ENCODE measurements around the gene CARNS1. TPM values are rescaled to one million over a fixed set of nuclear protein-coding genes. Genes with fewer than 3 reads are reported as not detected.

CARNS1 gene
- total and polyA plus RNA-seq, 2 experiments from 2014 or later = 2.4 to 7.7 TPM

DNA sequence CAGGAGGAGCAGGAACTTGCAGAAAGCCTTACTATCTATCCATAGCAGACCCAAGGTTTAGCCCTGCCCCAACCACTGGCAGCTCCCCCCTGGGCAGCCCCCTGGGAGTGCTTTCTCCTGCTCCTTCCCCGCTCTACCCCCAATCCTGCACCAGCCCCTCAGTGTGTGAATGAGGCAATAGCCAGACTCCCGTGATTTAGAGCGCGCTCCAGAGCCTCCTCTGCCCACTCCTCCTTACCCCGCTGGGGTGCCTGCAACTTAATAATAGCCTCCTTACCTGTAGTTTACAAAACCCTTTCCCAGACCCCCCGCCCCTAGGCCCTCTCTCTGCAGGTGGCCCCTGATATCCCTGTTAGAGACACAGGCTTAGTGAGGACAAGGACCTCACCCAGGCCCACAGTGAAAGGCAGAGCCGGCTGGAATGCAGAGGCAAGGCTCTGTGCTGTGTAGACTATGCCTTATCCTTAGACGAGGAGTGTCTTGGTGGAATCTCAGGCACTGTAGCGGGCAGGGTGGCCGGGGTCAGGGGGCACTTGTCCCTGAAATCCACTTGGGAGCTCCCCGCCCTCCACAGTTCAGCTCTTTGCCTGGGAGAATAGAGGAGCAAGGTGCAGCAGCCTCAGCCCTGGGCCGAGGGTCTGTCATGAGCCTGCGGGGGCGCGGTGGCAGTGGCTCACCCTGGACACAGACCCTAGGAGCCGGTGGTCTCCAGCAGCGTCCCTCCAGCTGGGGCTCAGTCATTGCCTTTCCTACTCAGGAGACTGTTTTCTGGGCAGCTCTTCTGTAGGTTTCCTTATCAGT lies 4.3 kb upstream of the CARNS1 start:
- Histone ChIP-seq H3K9me3 (ENCODE audit: low read depth) (no peaks in the 10 kb centered on the region), H3K4me3 (no peak overlapping the region), H3K27me3 (no peaks in the 10 kb centered on the region), H3K9me2 (replicated peaks; ENCODE audit: insufficient read depth) (no peaks in the 10 kb centered on the region), H4K20me1 (ENCODE audit: insufficient read depth, poor library complexity, severe bottlenecking) (no peaks in the 10 kb centered on the region), H3K36me3 (replicated peaks; ENCODE audit: insufficient read depth, low read depth) (no peaks in the 10 kb centered on the region), H3K4me2 (no peak overlapping the region), H3K4me1 (ENCODE audit: insufficient read depth) (peaks cover 6% of the 10 kb centered on the region), H2AFZ (no peak overlapping the region), H3K79me2 (no peaks in the 10 kb centered on the region), H3K27ac (no peak overlapping the region)
- TF ChIP-seq EZH2phosphoT487 (IDR thresholded peaks at IDR 0.05; ENCODE audit: low read depth, severe bottlenecking, unreplicated experiment) (no peak), EZH2 (IDR thresholded peaks at IDR 0.05; ENCODE audit: borderline replicate concordance) (no peak)
- TF ChIP-seq, protein P1, sequence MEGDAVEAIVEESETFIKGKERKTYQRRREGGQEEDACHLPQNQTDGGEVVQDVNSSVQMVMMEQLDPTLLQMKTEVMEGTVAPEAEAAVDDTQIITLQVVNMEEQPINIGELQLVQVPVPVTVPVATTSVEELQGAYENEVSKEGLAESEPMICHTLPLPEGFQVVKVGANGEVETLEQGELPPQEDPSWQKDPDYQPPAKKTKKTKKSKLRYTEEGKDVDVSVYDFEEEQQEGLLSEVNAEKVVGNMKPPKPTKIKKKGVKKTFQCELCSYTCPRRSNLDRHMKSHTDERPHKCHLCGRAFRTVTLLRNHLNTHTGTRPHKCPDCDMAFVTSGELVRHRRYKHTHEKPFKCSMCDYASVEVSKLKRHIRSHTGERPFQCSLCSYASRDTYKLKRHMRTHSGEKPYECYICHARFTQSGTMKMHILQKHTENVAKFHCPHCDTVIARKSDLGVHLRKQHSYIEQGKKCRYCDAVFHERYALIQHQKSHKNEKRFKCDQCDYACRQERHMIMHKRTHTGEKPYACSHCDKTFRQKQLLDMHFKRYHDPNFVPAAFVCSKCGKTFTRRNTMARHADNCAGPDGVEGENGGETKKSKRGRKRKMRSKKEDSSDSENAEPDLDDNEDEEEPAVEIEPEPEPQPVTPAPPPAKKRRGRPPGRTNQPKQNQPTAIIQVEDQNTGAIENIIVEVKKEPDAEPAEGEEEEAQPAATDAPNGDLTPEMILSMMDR (IDR thresholded peaks at IDR 0.05; ENCODE audit: poor library complexity) = no peak
- WGBS (ENCODE audit: low lambda C conversion rate, missing lambda C conversion rate) = 74% methylated on average over 17 of the region's 17 CpGs
- no peak for DNase-seq (ENCODE audit: low spot score)

DNA sequence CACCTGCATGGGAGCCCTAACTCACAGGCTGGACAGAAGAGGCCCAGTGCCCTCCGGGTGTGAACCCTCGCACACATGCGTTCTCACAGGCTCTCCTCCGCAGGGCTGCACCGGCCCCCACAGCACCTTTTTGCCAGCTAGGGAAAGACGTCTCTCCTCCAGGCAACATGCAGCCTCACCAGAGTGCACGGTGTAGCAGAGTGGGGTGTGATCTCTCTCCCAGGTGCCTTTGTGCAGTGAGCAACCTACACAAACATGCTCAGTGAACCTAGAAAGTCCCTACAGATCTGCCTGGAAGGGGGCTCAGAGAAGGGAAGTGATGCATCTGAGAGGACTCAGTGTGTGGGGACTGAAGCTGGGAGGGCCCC lies 3.7 kb upstream of the CARNS1 start:
- Histone ChIP-seq H3K4me1 (ENCODE audit: insufficient read depth) (peaks cover 6% of the 10 kb centered on the region), H2AFZ (no peak overlapping the region), H3K9me3 (ENCODE audit: low read depth) (no peaks in the 10 kb centered on the region), H3K27ac (no peak overlapping the region), H3K9me2 (replicated peaks; ENCODE audit: insufficient read depth) (no peaks in the 10 kb centered on the region), H4K20me1 (ENCODE audit: insufficient read depth, poor library complexity, severe bottlenecking) (no peaks in the 10 kb centered on the region), H3K4me2 (no peak overlapping the region), H3K79me2 (no peaks in the 10 kb centered on the region), H3K4me3 (no peak overlapping the region), H3K36me3 (replicated peaks; ENCODE audit: insufficient read depth, low read depth) (no peaks in the 10 kb centered on the region), H3K27me3 (no peaks in the 10 kb centered on the region)
- 58% methylated on average over 7 of the region's 7 CpGs for WGBS (ENCODE audit: low lambda C conversion rate, missing lambda C conversion rate)
- no peak for DNase-seq (ENCODE audit: low spot score)
- no peak for TF ChIP-seq EZH2phosphoT487 (IDR thresholded peaks at IDR 0.05; ENCODE audit: low read depth, severe bottlenecking, unreplicated experiment)
- TF ChIP-seq, protein P1 (IDR thresholded peaks at IDR 0.05; ENCODE audit: poor library complexity) = no peak
- TF ChIP-seq EZH2 (IDR thresholded peaks at IDR 0.05; ENCODE audit: borderline replicate concordance) = no peak

DNA sequence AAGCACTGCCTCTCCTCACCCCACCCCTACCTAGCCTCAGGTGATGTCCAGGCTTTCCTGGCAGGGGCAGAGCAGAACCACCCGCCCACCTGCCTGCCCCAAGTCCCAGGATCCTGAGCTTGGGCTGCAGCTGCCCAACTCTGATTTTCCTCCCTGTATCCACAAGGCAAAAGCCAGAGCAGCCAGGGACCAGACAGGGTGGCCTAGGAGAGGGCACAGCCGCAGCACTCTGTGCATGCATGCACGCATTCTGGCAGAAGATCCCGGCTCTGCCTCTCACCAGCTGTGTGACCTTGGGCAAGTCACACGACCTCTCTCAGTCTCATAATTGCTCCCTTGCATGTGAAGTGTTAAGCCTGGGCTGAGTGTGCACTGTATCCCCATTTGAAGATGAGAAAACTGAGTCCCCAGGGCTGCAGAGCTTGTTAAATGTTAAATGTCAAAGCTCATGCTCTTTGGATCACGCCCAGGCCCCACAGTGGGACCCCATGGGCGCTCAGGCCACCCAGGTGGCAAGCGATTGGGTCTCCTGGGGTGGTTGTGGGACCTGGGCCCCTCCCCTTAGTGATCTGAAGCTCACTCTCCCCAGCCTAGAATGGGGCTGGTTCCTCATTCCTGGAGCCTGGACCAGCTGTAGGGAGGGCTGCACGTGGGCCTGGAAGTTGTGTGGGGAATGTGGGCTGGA lies 2.8 kb upstream of the CARNS1 start:
- Histone ChIP-seq H3K4me3 (no peak overlapping the region), H3K36me3 (replicated peaks; ENCODE audit: insufficient read depth, low read depth) (no peaks in the 10 kb centered on the region), H3K79me2 (no peaks in the 10 kb centered on the region), H3K9me2 (replicated peaks; ENCODE audit: insufficient read depth) (no peaks in the 10 kb centered on the region), H4K20me1 (ENCODE audit: insufficient read depth, poor library complexity, severe bottlenecking) (no peaks in the 10 kb centered on the region), H3K4me1 (ENCODE audit: insufficient read depth) (peaks cover 6% of the 10 kb centered on the region), H3K9me3 (ENCODE audit: low read depth) (no peaks in the 10 kb centered on the region), H3K27me3 (no peaks in the 10 kb centered on the region), H3K27ac (no peak overlapping the region), H3K4me2 (no peak overlapping the region), H2AFZ (no peak overlapping the region)
- 76% methylated on average over 9 of the region's 9 CpGs for WGBS (ENCODE audit: low lambda C conversion rate, missing lambda C conversion rate)
- DNase-seq (ENCODE audit: low spot score) = no peak
- TF ChIP-seq, protein P1 (IDR thresholded peaks at IDR 0.05; ENCODE audit: poor library complexity) = no peak
- TF ChIP-seq EZH2 (IDR thresholded peaks at IDR 0.05; ENCODE audit: borderline replicate concordance) (no peak), EZH2phosphoT487 (IDR thresholded peaks at IDR 0.05; ENCODE audit: low read depth, severe bottlenecking, unreplicated experiment) (no peak)

All from hepatocyte (in vitro differentiated cells).